GM21529 (cell line): ENCODE results near the gene WWTR1.
A peak's percentile ranks its signal among the peaks of the same experiment; 100 is the strongest.

Experiments
- ATAC-seq: cut with Tn5 transposase; IDR thresholded peaks from one replicate; pipeline ENCODE4 v1.9.1; 2021; ENCODE audit not compliant: unreplicated experiment

Gene WWTR1

DNA sequence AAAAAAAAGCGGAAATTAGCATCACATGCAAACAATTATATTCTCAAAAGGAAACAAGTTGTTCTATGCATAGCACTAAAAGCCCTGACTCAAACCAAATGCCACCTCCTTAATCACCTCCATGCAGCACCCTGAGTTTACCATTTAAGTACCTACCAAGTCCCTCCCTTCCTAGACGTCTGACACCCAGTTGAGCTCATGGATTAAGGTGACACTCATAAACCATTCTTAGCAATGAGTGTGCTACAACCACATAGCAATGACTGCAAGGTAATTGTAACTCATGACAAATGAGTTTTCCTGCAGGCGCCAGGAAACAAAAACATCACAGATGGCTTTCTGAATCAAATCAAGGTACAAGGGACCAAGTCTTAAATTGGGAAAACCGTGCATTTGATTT, 32.0 kb downstream of the WWTR1 start:
- ATAC-seq, result no peak

DNA sequence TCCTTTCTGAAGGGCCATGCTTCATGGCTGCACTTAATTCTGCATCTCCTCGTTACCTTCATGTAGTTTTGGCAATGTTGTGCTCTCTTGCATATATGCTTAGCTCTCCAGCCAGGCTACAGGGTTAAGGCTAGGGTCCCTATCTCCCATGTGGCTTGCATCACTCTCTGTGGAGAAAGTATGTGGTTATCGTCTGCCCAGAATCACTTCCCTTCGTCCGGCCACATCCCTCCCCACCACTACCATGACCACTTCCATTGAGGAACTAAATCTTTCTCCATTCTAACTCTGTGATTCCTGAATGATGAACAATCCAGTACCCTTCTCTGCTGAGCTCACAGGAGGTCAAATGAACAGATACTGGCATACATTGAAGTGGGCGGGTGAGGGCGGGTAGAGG, 34.0 kb downstream of the WWTR1 start:
- ATAC-seq, result no peak

DNA sequence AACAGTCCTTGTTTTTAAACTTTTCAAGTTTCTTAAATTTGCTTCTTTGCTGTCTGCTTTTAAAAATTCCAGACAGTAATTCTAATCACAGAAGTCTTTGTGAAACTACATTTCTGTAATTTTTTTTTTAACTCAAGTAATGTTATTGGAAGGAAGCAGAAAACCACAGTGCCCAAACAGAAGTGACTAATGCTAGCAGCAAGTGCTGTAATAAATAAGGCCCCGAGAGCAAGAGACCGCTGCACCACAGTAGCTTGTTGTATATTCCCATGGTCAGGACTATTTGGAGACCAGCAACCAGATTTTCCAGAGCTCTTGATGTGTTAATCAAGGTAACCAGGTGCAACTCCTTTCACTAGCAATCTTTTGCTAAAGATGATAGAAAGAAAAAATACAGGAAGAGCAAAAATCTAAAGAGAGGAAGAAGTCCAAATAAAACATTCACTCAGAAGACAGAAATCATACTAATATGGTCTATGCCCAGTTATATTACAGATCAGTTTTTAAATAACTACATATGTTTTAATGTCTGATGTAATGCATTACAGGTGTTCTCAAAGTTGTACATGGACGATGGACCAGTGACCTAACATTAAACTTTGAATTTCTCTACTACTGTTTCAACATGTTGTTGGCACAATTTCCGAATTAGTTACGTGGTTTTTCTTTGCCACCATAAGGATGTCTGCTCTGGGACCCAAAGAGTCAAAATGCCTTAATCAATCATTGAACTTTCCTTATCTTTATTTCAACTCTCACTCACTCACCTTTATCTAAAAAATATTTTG, 36.4 kb downstream of the WWTR1 start:
- peak; percentile 81 for ATAC-seq

DNA sequence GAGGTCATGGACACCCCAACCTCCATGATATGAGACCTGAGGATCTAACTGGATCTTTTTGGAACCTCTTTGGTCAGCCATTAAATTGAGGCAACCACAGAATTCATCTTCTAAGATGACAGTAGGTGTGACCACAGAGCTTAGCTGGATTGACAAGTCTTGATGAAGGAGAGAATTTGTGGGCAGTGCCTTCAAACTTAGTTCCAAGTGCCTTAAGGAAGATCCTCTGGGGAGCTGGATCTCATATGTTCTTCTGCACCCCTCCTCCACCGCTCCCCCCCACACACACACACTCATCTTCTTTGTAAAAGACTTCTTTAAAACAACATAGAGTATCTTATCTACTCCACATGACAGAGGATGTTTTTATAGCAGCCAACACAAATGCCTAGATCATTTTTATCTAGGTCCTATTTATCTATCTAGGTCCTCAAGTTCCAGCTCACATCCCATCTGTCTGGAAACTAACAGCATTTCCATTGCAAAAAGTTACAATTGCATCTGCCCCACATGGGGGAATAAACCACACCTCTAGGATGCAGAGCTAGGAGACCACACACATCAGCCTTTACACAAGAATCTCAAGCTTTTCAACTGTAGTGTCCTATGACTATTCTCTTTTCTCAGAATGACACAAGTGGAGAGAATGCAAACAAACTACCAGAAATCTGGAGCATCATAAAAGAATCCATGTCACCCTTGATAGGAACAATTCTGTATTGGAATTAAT, 37.4 kb downstream of the WWTR1 start:
- peak; percentile 66 for ATAC-seq

DNA sequence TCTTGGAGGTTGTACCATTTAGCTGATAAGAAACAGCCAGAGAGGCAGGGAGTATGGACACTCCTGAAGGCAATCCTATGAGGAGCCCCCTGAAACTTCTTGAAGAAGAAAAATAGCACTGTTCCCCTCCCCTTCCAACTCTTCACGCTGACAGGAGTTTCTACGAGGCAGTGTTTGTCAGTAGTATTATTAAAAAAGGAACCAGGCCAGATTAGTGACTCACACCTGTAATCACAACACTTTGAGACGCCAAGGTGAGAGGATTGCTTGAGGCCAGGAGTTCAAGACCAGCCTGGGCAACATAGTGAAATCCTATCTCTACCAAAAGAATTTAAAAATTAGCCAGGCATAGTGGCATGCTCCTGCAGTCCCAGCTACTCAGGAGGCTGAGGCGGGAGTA, 38.7 kb downstream of the WWTR1 start:
- no peak for ATAC-seq

DNA sequence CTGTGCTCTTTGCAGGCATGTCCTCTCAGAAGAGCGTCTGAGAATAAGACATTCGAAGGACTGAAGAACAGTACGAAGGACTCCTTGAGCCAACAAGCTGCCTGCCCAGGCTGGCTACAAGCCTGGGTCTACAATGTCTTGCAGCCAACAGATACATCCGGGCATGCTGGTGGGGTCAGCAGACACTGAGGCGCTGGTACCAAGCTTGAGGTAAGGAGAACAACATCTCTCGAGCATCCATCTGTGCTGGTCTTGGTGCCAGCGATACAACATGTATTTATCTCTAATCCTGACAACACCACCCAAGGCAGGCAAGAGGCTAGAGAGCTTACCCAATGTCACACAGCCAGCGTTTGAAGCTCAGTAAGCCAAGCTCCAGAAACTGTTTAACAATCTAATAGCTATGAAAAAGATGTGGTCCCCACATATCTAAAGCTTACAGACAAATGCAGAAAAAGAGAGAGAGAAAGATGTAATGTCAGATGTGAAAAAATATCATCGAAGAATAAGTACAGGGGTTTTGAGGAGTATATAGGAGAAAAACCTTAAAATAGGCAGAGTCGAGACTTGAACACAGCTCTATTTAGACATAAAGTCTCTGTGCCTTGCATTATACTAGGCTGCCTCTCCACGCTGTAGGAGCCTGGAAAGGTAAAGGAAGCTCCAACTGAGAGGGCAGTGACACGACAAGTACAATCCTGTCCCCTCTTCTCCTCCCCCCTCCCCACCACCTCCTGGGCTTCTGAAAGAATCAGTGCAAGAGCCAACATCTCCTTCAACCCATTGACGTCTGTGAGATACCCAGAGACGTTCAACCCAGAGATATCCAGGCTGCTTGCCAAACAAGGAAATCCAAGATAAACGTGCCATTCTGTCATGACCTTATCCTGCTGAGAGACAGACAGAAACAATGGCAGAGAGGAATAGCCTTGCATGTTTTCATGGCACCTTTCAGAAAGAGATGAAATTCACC, 39.4 kb downstream of the WWTR1 start:
- no peak for ATAC-seq

DNA sequence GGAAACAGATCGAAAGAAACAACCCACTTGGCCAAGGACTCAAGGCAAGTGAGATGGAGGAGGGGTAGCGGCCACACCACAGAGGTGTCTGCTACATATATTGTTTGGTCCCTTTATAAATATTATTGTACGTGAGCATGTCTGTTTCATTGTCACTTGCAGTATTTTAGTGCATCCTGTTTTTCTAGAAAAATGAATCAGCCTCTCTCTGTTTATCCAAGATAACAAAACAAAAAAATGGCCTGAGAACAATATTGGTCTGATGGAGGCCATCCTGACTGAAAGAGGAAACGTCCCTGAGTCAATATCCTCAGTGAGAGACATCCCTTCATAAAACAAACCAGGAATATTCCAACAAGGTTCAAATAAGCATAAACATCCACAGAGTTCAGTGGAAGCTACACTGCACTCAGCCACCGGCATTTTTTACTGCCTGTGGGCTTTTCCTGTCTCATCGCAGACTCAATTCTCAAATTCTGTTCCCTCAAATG, 42.0 kb downstream of the WWTR1 start:
- no peak for ATAC-seq

DNA sequence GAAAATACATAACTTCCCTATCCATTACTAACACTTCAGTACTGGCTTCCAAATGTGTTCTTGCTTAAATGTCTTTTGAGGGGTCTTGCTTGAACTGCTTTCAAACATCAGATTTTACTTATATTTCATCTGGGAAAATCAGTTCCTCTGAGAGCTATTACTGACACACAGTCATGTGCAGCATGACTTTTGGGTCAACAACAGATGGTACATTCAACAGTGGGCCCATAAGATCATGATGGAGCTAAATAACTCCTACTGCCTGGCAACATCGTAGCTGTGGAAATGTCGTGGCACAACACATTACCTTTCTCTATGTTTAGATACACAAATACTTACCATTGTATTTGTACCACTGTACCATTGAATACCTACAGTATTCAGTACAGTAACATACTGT, 43.8 kb downstream of the WWTR1 start:
- ATAC-seq, result no peak

DNA sequence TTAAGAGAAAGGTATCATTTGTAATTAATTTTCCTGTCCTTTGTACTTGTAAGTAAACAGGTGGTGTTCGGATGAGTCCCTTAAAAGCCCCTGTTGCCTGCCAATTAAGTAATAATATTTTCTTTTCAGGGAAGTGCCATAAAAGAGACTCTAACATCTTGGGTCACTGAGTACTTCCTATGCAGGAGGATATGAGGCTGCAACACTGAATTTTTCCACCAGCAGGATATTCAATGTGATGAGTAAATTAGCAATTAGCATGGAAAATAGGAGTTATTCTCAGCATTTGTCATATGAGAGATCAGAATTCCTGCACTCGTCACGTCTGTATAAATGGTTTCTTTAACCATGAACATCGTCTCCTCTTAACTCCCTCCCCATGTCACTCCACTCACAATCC, 45.4 kb downstream of the WWTR1 start:
- no peak for ATAC-seq

DNA sequence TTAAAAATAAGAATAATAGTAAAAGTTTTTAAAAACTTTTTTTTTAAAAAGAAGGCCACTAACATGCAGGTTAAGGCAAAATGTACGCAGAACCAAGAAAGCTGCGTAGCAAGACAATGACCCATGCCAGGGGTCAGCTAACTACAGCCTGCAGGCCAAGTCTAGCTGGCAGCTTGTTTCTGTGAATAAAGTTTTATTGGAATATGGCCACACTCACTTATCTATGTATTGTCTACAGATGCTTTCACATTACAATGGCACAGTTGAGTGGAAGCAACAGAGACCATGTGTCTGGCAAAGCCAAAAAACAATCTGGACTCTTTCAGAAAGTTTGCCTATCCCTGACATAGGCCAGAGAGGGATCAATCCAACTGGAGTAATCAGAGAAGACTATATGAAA, 46.7 kb downstream of the WWTR1 start:
- ATAC-seq, result no peak

DNA sequence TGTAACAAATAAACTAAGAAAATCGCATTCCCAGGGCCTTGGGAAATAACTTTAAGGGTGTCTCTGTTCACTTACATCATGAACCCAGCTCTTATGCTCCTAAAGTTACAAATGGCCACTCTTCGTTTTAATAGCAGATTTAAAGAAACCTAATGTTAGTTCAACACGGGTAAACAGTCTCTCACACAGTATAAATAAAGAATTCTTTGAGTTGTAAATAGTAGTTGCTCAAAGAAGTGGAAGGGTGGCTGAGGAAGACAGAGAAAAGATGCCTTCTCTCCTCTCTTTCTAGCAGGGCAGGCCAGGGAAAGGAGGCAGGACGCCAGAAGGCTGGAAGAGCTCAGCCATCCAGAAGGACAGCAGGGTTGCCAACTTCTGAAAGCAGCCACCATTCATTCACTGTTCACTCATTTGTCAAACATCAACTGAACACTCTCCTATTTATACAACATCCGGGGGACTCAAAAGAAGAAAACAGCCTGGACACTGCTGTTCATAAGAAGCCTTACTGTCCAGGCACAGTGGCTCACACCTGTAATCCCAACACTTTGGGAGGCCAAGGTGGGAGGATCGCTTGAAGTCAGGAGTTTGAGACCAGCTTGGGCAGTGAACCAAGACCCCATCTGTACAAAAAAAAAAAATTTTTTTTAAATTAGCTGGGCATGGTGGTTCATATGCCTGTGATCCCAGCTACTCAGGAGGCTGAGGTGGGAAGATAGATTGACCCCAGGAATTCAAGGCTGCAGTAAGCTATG, 47.3 kb downstream of the WWTR1 start:
- no peak for ATAC-seq

DNA sequence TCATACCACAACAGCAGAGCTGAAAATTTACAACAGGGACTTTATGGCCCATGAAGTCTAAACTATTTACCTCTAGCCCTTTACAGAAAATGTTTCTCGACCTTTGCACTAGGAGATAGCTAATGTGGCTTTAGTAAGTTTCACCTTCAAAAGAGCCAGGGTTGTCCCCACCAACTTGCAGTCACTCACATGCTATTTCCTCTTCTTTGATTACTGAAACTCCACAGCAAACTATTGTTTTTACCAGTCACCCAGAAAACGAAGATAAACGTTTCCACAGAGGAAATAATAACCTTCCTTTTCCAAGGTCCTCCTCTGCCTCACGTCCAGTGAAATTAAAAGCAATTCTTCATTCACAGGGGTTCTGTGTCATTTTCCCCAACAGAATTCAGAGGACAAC, 48.2 kb downstream of the WWTR1 start:
- ATAC-seq, result peak; percentile 98

DNA sequence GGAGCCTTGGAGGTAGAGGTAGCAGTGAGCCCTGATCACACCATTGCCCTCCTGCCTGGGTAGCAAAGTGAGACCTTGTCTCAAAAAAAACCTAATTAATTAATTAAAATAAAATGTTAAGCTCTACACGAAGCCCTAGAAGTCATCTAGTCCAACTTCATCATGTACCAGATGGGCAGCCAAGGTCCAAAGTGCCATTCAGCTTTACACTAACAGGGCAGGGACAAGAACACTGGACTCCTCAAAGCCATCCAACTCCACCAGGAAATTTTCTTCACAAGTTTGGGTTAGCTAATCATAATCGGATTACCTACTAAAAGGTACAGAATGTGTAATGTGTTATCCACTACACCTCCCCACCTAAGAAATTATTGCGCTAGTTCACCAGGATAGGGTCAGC, 48.8 kb downstream of the WWTR1 start:
- no peak for ATAC-seq

DNA sequence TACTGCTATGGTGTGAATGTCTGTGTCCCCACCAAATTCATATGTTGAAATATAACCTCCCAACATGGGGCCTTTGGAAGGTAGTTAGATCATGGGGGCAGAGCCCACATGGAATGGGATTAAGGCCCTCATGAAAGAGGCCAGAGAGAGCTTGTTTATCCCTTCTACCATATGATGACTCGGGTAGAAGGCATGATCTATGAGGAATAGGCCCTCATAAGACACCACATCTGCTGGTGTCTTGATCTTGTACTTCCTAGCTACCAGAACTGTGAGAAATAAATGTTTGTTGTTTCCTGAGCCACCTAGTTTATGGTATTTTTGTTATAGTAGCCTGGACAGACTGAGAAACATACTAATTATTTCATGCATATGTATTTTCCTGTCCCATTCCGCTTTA, 51.9 kb downstream of the WWTR1 start:
- no peak for ATAC-seq

DNA sequence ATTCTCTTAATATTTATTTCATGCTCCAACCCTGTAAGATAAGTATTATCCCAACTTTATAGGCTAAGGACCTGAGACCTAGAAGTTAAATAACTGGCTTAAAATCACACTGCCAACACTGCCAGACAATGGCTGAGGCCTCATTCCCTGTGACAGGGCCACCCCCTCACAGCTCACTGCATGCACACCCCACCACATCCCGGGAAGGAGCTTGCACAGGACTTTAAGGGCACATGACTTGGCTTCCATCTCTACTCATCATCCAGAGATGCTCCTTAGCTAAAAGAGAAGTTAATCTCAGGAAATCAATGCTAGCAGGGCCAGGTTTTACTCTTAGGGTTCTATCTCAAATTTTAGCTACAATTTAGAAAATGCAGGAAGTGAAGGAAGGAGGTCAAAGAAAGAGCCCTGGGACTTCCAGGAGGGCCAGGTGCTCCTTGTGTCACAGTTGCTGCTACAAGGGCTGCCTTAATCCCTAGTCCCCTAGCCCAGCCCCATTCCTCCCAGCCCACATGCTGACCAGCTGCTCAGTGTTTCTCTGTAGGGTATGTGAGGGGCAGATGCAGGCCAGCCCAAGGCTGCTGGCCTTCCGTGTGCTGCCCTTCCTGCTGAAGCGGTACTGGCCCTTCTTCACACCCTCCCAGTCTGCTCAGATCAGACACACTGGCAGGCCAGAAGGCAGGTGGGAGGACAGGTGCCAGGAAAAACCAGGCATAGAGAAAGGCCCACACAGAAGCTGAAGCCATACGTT, 53.5 kb downstream of the WWTR1 start:
- no peak for ATAC-seq

DNA sequence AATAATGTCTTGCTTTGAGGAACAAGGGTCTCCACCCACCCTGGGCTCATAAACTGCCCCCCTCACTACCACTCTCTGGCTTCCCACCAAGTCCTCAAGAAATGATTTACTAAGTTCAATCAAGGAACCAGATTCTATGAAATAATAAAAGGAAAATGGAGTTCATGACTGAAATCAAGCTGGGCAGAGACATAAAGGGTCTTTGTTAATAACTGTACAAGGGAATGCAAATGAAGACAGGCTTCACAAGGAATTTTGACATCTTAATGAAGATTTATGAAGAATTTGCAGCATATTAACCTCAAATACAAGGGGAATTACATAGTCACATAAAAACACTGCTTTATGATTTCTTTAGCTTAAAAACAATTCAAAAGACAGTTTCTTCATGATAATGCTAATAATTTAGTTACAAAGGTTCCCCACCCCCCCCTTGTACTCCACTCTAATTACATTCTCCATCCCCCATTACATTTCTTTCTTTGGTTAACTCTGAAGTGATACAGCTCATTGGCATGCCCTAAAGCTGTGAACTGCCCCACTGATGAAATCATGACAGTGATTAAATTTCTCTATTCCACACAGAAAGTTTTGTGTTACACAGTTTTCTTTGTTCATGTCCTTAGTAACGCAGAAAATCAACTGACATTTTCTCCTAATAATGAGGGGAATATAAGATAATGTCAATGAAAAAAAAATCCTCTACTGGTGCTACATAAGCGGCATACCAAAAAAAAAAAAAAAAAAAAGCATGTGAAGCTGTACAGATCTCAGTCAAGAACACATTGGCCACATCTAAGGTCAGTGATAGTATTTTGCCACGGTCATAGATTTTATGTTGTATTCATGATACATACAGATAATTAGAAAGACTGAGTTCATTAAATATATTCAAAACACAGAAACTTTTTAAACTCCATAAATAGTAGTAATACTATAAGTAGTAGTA, 54.4 kb downstream of the WWTR1 start:
- ATAC-seq, result no peak

DNA sequence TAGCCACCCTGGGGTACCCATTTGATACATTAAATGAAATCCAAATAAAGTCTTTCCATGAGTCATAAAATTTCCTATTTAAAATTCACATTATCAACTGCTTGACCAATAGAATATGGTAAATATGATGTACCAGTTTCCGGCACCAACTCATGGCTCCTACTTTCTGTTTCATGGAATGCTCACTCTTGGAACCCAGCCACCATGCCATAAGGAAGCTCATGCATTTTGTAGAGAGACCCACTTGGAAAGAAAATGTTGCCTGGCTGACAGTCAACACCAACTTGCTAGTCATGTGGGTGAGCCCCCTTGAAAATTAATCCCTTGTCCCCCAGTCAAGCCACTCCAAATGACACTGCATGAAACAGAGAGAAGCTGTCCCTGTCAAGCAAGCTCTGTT, 57.2 kb downstream of the WWTR1 start:
- no peak for ATAC-seq

DNA sequence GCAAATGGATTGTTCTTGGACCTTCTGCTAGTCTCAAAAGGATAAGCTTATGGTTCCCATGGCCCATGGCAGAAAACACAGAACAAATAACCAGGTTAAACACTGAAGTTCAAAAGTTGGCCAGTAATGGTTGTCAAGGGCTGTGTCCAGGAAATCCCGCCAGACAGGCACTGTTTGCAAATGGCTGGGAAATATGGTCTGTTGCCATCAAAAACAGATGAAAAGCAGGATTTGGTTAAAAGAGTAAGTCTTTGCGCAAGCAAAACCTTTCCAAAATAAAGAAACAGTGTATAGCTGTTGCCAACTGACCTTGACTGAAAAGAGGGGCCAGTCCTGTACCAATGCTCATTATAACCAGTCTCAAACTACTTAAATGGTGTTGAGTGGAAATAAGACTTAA, 58.6 kb downstream of the WWTR1 start:
- ATAC-seq, result no peak
